Measurements from ENCODE around the gene KRT77.
"Not testable (repeated sequence)": the region's sequence is repeated elsewhere in the genome, so short reads cannot be mapped to it uniquely, and the experiment has no call there.

KRT77 gene

DNA sequence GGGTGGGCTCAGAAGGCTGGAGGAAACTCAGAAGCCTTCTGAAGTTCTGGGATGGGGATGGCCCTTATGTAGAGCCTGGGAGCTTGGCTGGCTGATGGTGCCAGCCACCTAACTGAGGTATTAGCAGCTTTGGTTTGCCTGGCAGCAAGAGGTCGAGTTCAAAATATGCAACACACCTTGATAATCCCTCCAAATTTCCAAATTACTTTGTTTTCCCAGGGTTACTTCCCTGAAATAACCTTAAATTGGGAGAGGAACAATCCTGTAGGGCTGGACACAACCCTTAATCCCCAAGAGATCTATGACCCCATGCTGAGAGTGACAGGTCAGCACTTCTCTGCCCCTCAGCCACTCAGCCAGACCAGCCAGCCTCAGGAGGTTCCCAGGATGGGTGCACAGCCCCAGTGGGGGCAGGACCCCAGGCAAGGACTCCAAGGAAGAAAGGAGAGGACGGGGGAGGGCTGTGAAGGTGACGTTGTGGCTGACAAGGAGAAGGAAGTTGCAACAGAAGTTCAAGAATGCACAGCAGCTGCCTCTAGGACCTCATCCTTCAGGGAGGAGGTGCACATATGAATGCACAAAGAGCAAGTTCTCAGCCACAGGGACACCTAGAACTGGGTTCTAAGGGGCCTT lies 18.6 kb upstream of the KRT77 start:
- DNase-seq, result no peak

- no peak for DNase-seq
Observed at GRCh38 chr12:52720365-52720886, 17.1 kb upstream of the KRT77 start.

GRCh38 chr12:52716061-52716460 lies 12.7 kb upstream of the KRT77 start:
- no peak for DNase-seq

DNA sequence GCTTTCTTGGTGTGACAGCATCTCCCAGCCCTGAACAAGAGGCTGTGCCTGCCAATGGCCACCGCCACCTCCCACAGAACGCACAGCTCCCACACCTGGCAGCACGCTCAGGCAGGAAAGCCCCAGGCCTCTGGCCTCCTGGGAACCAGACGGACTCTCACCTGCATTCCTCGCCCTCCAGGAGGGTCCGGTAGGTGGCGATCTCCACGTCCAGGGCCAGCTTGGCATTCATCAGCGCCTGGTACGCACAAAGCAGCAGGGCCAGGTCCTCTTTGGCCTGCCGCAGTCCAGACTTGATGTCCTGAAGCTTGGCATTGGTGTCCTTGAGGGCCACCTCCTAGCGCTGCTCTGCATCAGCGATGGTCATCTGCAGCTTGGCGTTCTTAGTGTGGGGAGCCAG lies 12.1 kb upstream of the KRT77 start:
- DNase-seq, result no peak

DNA sequence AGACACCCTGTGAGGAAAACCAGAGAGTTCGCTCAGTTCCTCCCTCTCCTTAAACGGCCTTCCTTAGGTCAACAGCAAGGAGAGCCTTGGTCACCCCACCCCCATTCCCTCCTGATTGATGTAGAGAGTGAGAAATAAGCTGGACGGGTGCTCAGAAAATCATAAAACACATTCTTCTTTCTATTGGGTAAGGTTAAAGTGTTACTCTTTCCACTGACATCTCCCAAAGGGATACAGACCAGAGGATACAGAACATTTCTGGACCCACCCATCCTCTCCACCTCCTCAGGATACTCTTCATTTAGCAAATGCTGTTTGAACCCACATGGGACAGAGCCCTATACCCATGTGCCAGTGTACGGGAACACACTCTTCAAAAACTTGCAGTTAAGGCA lies 11.6 kb upstream of the KRT77 start:
- no peak for DNase-seq

DNA sequence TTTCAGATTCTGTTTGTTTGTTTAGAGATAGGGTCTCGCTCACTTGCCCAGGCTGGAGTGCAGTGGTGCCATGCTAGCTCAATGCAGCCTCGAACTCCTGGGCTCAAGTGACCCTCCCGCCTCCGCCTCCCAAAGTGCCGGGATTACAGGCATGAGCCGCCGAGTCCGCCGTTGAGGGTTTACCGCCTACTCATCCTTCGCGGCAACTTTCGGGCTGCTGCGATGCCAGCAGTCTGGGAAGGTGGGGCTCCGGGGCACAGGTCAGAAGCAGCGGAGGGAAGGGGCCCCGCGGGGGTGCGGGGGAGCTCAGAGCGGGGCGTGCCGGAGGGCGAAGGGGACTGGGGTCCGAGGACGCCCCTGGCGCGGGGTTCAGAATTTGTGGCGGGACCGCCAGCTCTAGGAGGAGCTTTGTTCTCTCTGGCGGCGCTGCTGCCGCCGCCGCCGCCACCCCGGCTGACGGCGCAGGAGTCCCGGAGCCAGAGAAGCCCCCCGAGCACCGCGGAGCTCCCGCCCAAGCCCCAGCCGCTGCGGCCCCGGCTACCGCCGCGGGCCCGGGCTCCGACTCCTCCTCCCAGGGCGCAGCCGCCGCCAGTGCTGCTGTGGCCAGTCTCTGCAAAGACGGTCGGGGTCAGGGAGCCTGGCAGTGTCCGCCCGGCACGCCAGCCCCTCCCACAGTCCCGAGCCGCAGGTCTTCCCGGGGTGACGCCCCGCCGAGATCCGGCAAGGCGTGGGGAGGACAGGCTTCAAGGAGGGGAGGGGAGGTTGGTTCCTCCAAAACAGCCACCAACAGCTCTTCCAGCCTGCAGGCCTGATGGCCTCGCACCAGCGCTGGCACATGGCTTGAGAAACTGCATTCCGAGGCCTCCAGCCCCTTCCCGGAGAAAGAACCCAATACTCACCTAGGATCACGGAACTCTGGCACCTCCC lies 10.9 kb upstream of the KRT77 start:
- peak in 4 of 6 experiments; percentile 12 to 52 (median 24) for DNase-seq

- DNase-seq, result not testable (repeated sequence)
Observed at GRCh38 chr12:52712122-52712521, 8.8 kb upstream of the KRT77 start.

DNA sequence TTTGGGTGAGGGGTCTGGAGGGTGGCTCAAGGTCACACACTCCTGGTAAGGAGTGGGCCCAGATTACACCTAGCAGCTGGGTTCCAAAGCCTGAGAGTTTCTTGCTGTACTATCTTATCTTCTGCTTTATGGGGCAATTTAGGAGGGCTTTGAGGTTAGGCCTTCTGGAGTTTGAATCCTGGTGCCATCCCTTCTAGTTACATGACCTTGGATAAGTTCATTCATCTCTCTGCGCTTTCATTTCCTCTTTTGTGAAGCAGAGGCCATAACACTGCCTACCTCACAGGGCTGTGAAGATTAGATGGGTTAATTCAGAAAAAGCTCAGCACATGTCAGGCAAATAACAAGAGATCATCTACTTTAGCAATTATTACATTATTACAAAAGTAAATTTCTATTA lies 7.4 kb upstream of the KRT77 start:
- no peak for DNase-seq

DNA sequence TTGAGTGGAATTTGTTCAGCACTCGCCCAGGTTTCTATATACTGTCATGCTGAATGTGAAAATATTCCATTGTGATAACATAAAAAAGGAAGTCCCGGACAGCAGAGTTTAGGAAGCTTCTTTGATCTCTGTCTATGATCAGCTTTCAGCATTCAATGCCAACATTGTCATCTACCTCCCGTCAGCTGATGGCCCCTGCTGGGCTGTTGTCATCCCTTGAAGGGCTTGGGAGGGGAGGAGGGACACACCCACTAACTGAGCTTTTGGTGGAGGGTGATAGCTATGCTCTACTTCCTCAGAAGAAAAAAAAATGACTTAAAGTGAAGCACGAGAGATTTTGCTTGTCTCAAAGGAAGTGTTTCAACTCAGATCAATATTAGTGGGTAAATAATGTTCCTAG lies 4.7 kb upstream of the KRT77 start:
- peak in 3 of 6 experiments; percentile 21 to 54 (median 52) for DNase-seq

DNA sequence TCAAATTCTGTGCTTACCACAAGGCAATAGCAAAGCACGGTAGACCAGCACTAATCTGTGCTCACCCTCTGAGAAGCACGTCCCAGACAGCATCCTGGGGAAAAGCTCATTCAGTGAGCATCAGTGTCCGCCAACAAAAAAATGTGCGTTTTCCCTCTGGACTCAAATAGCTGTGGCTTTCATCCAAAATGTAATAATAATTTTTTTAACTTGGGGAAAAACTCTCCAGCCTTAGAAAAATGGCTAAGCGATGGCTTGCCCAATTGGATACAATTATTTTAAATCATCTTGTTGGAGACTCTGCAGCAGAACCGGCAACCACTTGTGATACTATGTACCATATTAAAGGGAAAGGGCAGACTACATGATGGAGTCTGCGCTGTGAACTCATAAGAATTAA lies 1.1 kb upstream of the KRT77 start:
- DNase-seq, result no peak

- no peak for DNase-seq
Observed at GRCh38 chr12:52703878-52704277, 554 bp upstream of the KRT77 start.

- no peak for DNase-seq
Observed at GRCh38 chr12:52702338-52702737, 986 bp downstream of the KRT77 start.

DNA sequence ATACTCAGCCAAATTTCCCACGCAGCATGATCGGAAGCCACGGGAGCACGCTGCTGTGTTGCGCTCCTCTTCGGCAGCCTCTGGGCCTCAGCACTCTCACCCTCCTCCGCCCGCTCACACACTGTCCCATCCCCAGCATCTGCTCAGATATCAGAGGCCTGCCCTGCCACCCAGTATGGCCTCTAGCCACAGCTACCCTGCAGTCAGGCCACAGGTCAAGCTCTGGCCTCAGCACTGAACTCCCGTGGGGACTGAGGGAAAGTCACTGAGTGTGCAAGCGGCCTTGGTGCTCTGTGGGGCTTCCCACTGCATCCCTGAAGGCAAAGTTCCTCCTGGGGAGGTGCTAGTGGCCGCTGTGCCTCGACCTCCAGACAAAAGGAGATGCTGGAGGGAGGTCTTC lies 2.0 kb downstream of the KRT77 start:
- DNase-seq, result no peak

DNA sequence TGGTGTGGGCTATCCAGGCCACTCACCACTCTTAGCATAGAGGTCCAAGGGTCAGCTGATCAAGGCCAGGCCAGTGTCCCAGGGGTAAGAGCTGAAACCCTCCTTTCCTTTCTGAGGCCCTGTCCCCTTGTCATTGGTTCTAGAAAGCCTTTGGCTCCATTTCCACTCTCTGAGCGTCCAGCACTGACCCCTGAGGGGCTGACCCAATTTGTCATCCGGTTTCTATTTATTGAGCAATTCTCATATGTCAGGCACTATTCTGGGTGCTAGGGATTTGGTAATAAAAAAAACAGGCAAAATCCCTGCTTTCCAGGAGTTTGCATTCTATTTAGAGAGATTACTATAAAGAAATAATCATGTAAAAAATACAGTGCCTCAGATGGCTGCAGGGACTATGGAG lies 3.4 kb downstream of the KRT77 start:
- DNase-seq, result no peak

DNA sequence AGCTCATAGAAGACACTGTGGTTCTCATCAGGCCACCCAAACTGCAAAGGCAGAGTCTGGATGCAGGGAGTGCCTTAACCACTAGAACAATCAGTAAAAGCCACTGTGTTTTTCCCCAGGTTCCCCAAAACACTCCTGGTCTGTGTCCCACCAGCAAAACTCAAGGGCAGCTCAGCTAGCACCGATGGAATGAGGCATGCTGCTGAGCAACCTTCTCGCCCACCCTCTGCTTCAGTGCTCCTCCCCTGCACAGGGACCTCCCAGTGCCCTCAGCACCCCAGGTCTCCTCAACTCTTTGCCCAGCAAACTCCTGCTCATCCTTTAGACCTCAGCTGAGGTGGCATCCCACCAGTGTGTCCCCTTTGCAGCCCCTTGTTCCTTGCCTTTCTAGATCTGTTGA lies 4.0 kb downstream of the KRT77 start:
- DNase-seq, result no peak

GRCh38 chr12:52698651-52699340 lies 4.5 kb downstream of the KRT77 start:
- no peak for DNase-seq

DNA sequence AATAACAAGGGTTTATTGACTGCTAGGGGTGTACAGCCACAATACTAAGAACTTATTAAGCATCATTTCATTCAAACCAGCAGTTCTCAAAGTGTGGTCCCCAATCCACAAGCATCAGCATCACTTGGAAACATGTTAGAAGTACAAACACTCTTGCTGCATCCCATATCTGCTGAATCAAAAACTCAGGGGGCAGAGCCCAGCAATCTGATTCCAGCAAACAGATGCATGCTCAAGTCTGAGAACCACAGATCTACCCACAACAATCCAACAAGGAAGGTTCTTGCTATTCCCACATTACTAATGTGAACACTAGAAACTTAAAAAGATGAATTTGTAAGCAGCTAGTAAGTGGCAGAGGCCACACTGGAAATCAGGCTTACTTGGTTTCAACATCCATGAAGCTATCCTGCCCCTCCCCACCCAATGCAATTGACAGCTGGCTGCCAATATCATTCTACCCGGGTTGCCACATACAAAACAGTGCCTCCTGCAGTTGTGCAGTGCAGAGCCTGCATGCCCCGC lies 6.2 kb downstream of the KRT77 start:
- no peak for DNase-seq

- DNase-seq, result no peak
Observed at GRCh38 chr12:52696588-52696987, 6.7 kb downstream of the KRT77 start.

- DNase-seq, result no peak
Observed at GRCh38 chr12:52695039-52695438, 8.3 kb downstream of the KRT77 start.

DNA sequence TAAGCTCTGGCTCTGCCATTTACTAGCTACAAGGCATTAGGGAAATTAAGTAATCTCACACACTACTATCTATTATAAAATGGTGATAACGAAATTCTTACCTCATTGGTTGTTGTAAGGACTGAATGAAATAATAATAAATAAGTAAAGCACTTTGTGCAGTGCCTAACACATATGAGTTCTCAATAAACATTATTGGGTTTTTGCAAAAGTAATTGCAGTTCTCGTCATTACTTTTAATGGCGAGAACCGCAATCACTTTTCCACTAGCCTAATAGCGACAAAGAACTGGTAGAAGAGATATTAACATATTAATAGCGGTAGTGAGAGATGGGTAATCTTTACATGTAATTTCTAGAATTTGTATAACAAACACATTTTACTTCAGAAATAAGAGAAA lies 9.2 kb downstream of the KRT77 start:
- no peak for DNase-seq

GRCh38 chr12:52693261-52693660 lies 10.1 kb downstream of the KRT77 start:
- DNase-seq, result no peak

DNA sequence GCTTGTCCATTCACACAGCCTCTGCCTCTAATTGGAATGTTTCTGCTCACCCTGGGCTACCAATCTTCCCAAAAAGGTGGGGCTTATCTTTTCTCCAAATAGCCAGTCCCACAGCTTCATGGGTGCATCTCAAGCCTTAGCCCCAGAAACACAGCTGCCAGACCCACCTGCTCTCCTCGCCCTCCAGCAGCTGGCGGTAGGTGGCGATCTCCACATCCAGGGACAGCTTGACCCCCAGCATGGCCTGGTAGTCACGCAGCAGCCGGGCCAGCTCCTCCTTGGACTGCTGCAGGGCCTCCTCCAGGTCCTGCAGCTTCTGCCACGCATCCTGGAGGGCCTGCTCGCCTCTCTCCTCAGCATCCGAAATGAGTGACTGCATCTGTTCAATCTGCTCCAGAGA lies 11.1 kb downstream of the KRT77 start:
- DNase-seq, result no peak

- no peak for DNase-seq
Observed at GRCh38 chr12:52691841-52692150, 11.5 kb downstream of the KRT77 start.
